HepG2 (cell line): ENCODE measurements around the gene PIGN. TPM values are rescaled to one million over a fixed set of nuclear protein-coding genes. Genes with fewer than 3 reads are reported as not detected.

Experiments used
- ATAC-seq: fragments of 200-7000 bp; cut with Tn5 transposase; 3 replicates; pipeline ENCODE4 v1.9.1; 2020; ENCODE audit warnings: mild to moderate bottlenecking, moderate library complexity
- BruUV-seq: library from RNA; stranded (reverse); fragments of 400-500 nt; replicated peaks from 2 replicates; lab custom pipeline; 2021; lab: Mats Ljungman, UMichigan
- CTCF ChIA-PET: fragments of 300-600 bp; formaldehyde crosslinking; extraction: SDS; loops from one replicate; lab custom pipeline; 2021; ENCODE audit warnings: low total read pairs, inconsistent platforms, low intra/inter-chr PET ratio; lab: Yijun Ruan, JAX
- POLR2A ChIA-PET: fragments of 350-600 bp; sonication (Branson Sonifier 250); formaldehyde crosslinking; loops from one replicate; lab custom pipeline; 2020; ENCODE audit warnings: antibody characterized with exemption, inconsistent platforms; lab: Yijun Ruan, JAX
- DNase-seq: peaks from one replicate; pipeline ENCODE4 v3.0.0-alpha.2; 2015; ENCODE audit warnings: low spot score
- FAIRE-seq: peaks from 3 replicates; lab custom pipeline; 2011; peaks lifted over from hg19 to GRCh38; lab: Jason Lieb, UNC
- H2AFZ ChIP-seq: one replicate; pipeline ENCODE4 v1.6.1; 2011; ENCODE audit warnings: low read length, inconsistent platforms
- H3K27ac ChIP-seq: fragments of 300-600 bp; 3 replicates; pipeline ENCODE4 v1.8.0; 2011; ENCODE audit warnings: mixed run types, mild to moderate bottlenecking, mixed read lengths, low read length, inconsistent platforms; ENCODE audit not compliant: insufficient read depth; ENCODE audit errors: extremely low read length
- H3K27me3 ChIP-seq, 2 experiments: fragments of 200-600 bp in 1 of 2; 2 replicates in 1 of 2; 3 replicates in 1 of 2; pipeline versions ENCODE4 v1.6.0 to v1.8.0; 2011; ENCODE audit warnings: low read length in 2 of 2, mild to moderate bottlenecking in 2 of 2, moderate library complexity in 2 of 2, inconsistent platforms in 1 of 2; ENCODE audit not compliant: insufficient read depth in 2 of 2, control insufficient read depth in 1 of 2
- H3K36me3 ChIP-seq, 2 experiments: fragments of 200-600 bp in 1 of 2; replicated peaks in 1 of 2; 2 replicates in 1 of 2; 3 replicates in 1 of 2; pipeline versions ENCODE4 v1.5.1 to v1.8.0; 2011; ENCODE audit warnings: low read length in 2 of 2, inconsistent platforms in 1 of 2; ENCODE audit not compliant: insufficient read depth in 2 of 2, control insufficient read depth in 1 of 2
- H3K4me1 ChIP-seq: 2 replicates; pipeline ENCODE4 v1.5.1; 2012; ENCODE audit warnings: low read length, inconsistent platforms; ENCODE audit not compliant: insufficient read depth
- H3K4me2 ChIP-seq: 2 replicates; pipeline ENCODE4 v1.6.0; 2011; ENCODE audit warnings: low read depth, low read length, inconsistent platforms
- H3K4me3 ChIP-seq, 3 experiments: fragments of 200-600 bp in 1 of 3; sonication (generic), shearing (Covaris generic) in 1 of 3; replicated peaks in 1 of 3; 2 replicates each; pipeline ENCODE4 v1.5.1; 2011 to 2016; ENCODE audit warnings: low read length in 3 of 3, inconsistent platforms in 2 of 3, low read depth in 2 of 3, mild to moderate bottlenecking in 2 of 3, control low read depth in 1 of 3, mixed read lengths in 1 of 3; ENCODE audit not compliant: insufficient read depth in 1 of 3
- H3K79me2 ChIP-seq: one replicate; pipeline ENCODE4 v1.6.1; 2011; ENCODE audit warnings: low read length, inconsistent platforms; ENCODE audit not compliant: insufficient read depth
- H3K9ac ChIP-seq: 2 replicates; pipeline ENCODE4 v1.6.0; 2011; ENCODE audit warnings: mild to moderate bottlenecking, low read depth, low read length, inconsistent platforms; ENCODE audit not compliant: insufficient read depth
- H3K9me3 ChIP-seq: 2 replicates; pipeline ENCODE4 v1.5.1; 2012; ENCODE audit warnings: mild to moderate bottlenecking, low read length
- H4K20me1 ChIP-seq: 2 replicates; pipeline ENCODE4 v1.6.0; 2011; ENCODE audit warnings: inconsistent platforms, mild to moderate bottlenecking, low read length, moderate library complexity; ENCODE audit not compliant: insufficient read depth
- ATF3 ChIP-seq: sonication (generic); formaldehyde crosslinking; IDR thresholded peaks from 2 replicates; pipeline ENCODE4 v1.4.0; 2020; ENCODE audit warnings: missing genetic modification reagents
- CEBPB ChIP-seq: IDR thresholded peaks from 2 replicates; pipeline ENCODE4 v1.6.1; 2011; ENCODE audit warnings: low read depth, low read length, improper control_type of control experiment, borderline replicate concordance
- FOXA3 ChIP-seq: IDR thresholded peaks from 2 replicates; pipeline ENCODE4 v1.6.1; 2016; ENCODE audit warnings: missing genetic modification reagents, missing compliant biosample characterization
- HOXA9 ChIP-seq: sonication (generic); formaldehyde crosslinking; IDR thresholded peaks from 2 replicates; pipeline ENCODE4 v1.8.1; 2022; ENCODE audit warnings: missing genetic modification reagents, mild to moderate bottlenecking, moderate library complexity, borderline replicate concordance
- RAD51 ChIP-seq: fragments of 450-650 bp; IDR thresholded peaks from 2 replicates; pipeline ENCODE4 v1.6.1; 2016; ENCODE audit warnings: borderline replicate concordance
- SATB2 ChIP-seq: sonication (generic); formaldehyde crosslinking; IDR thresholded peaks from 2 replicates; pipeline ENCODE4 v1.5.0; 2020; ENCODE audit warnings: missing genetic modification reagents
- YEATS2 ChIP-seq: sonication (generic); formaldehyde crosslinking; IDR thresholded peaks from 2 replicates; pipeline ENCODE4 v1.4.0; 2020; ENCODE audit warnings: missing genetic modification reagents, borderline replicate concordance
- ZMYM3 ChIP-seq: sonication (generic); formaldehyde crosslinking; IDR thresholded peaks from 2 replicates; pipeline ENCODE4 v1.5.1; 2020; ENCODE audit warnings: mild to moderate bottlenecking, missing genetic modification reagents
- ZNF136 ChIP-seq: sonication (generic); formaldehyde crosslinking; IDR thresholded peaks from 2 replicates; pipeline ENCODE4 v1.8.1; 2022; ENCODE audit warnings: low read depth, mild to moderate bottlenecking, moderate library complexity, missing genetic modification reagents
- ZNF280B ChIP-seq: sonication (generic); formaldehyde crosslinking; IDR thresholded peaks from 2 replicates; pipeline ENCODE4 v1.5.0; 2020; ENCODE audit warnings: missing genetic modification reagents, mild to moderate bottlenecking, borderline replicate concordance
- ZNF710 ChIP-seq: sonication (generic); formaldehyde crosslinking; IDR thresholded peaks from 2 replicates; pipeline ENCODE4 v1.5.0; 2020; ENCODE audit warnings: mild to moderate bottlenecking, missing genetic modification reagents, borderline replicate concordance
- ZNF713 ChIP-seq: sonication (generic); formaldehyde crosslinking; IDR thresholded peaks from 2 replicates; pipeline ENCODE4 v1.4.0; 2020; ENCODE audit warnings: mild to moderate bottlenecking, missing genetic modification reagents
- WGBS: methylation state at CpG from one replicate; pipeline ENCODE4 v1.1.6; 2017; ENCODE audit warnings: low lambda C conversion rate; 5-methylcytosine and 5-hydroxymethylcytosine counted together
- in situ Hi-C: cut with HindIII; loops from 2 replicates; pipeline ENCODE4 v1.10.0; 2017; ENCODE audit warnings: low pct_unique_long_range_greater_than_20kb; ENCODE audit not compliant: extremely low pct_ligation_motif_present
- intact Hi-C: fragments of 100-400 bp; cut with micrococcal nuclease; formaldehyde crosslinking; loops from one replicate; pipeline ENCODE4 v1.10.0; 2022; ENCODE audit not compliant: unreplicated experiment
- polyA plus RNA-seq, 8 experiments: library from polyadenylated mRNA; depleted of rRNA in 3 of 8; stranded (reverse) in 7 of 8; unstranded in 1 of 8; fragments of >200 nt; fragmentation: Illumina TruSeq in 4 of 8; extraction: Trizol in 4 of 8; gene quantifications; 2 replicates each; pipeline versions ENCODE4 v1.2.1 to v1.2.3, GENCODE V29; 2011 to 2016; ENCODE audit warnings: low read depth in 4 of 8, missing spikeins in 1 of 8, mixed read lengths in 1 of 8; ENCODE audit not compliant: insufficient read depth in 1 of 8
- total RNA-seq, 5 experiments: library from RNA; depleted of rRNA; stranded (reverse); fragments of >200 nt; fragmentation: Illumina TruSeq; extraction: Trizol; gene quantifications; 2 replicates each; pipeline ENCODE4 v1.2.3, GENCODE V29; 2016; ENCODE audit warnings: low read depth in 1 of 5

The PIGN gene
- total and polyA plus RNA-seq, 2 of the 13 experiments (the other 11 are each of a cell fraction or from before 2014, with no cell fraction given), result 15.5 to 33.6 TPM

GRCh38 chr18:62030091-62030985 lies 156.5 kb downstream of the PIGN start:
- ChIA-PET CTCF (no interaction called here), POLR2A (no interaction called here)
- no TSS peak for BruUV-seq
- 32% methylated on average over 5 of the region's 5 CpGs for whole genome bisulfite sequencing
- H3K27ac ChIP-seq, result no peak overlapping the region
- H3K79me2 ChIP-seq, result no peaks in the 10 kb centered on the region
- no peak overlapping the region for H3K4me3 ChIP-seq
- in situ Hi-C loops, result no loop called here
- no peaks in the 10 kb centered on the region for H4K20me1 ChIP-seq
- no peaks in the 10 kb centered on the region for H3K4me1 ChIP-seq
- intact Hi-C loops, result loop anchor here (5.0 kb wide), 1 partner anchor 102 kb away; no protein-coding TSS in a partner anchor
- peaks cover 2 to 7% of the 10 kb centered on the region in 2 experiments; a peak in 4 of 5 replicates for H3K27me3 ChIP-seq
- ATAC-seq (no peak), FAIRE-seq (no peak), DNase-seq (no peak)
- no peaks in the 10 kb centered on the region for H3K36me3 ChIP-seq
- no peaks in the 10 kb centered on the region for H3K9me3 ChIP-seq
- no peak overlapping the region for H3K4me2 ChIP-seq
- no peak for TF ChIP-seq ZNF280B (CRISPR knock-in tag)
- no peak for TF ChIP-seq YEATS2 (CRISPR knock-in tag)
- TF ChIP-seq HOXA9, result no peak
- no peak for TF ChIP-seq ZMYM3 (CRISPR knock-in tag)
- no peak for TF ChIP-seq ZNF710 (CRISPR knock-in tag)
- TF ChIP-seq CEBPB, result no peak
- no peak for TF ChIP-seq ATF3 (CRISPR knock-in tag)
- TF ChIP-seq FOXA3, result no peak
- no peak for TF ChIP-seq ZNF713
- TF ChIP-seq ZNF136, result no peak
- no peak for TF ChIP-seq SATB2 (CRISPR knock-in tag)
- TF ChIP-seq RAD51, result no peak
- H2AFZ ChIP-seq, result no peak overlapping the region
- no peak overlapping the region for H3K9ac ChIP-seq
